Pancreas (tissue), 10 donors: ENCODE measurements around the gene EFNA5. TPM values are rescaled to one million over a fixed set of nuclear protein-coding genes. Genes with fewer than 3 reads are reported as not detected.

Experiments used
- ATAC-seq, 4 donors: fragments of 200-7000 bp; cut with Tn5 transposase; one replicate each; pipeline versions ENCODE4 v1.8.0 to v1.9.1; 2020; ENCODE audit warnings: mild to moderate bottlenecking in 4 of 4, moderate library complexity in 4 of 4
- DNase-seq, 6 donors: peaks; one replicate each; pipeline ENCODE4 v3.0.0-alpha.2; 2020
- FAIRE-seq: peaks from 2 replicates; lab custom pipeline; 2012; peaks lifted over from hg19 to GRCh38; lab: Jason Lieb, UNC
- H3K27ac ChIP-seq, 4 donors: fragments of 200-600 bp; sonication (generic); 1 replicate in 3 of 4; 2 replicates in 1 of 4; pipeline versions ENCODE4 v1.5.0 to v1.8.0; 2020
- H3K27me3 ChIP-seq, 4 donors: fragments of 200-600 bp; one replicate each; pipeline ENCODE4 v1.8.0; 2021
- H3K36me3 ChIP-seq, 3 donors: fragments of 200-600 bp; sonication (generic) in 1 of 3; one replicate each; pipeline versions ENCODE4 v1.5.0 to v1.8.0; 2020 to 2021
- H3K4me1 ChIP-seq, 3 donors: fragments of 200-600 bp; one replicate each; pipeline ENCODE4 v1.8.0; 2021
- H3K4me3 ChIP-seq, 4 donors: fragments of 200-600 bp; sonication (generic) in 2 of 4; one replicate each; pipeline versions ENCODE4 v1.5.0 to v1.8.0; 2020 to 2021
- H3K9me3 ChIP-seq, 4 donors: fragments of 200-600 bp; one replicate each; pipeline ENCODE4 v1.8.0; 2021
- CTCF ChIP-seq, 4 donors: fragments of 200-600 bp; sonication (generic) in 3 of 4; IDR thresholded peaks; one replicate each; pipeline versions ENCODE4 v1.5.0 to v1.8.0; 2021; ENCODE audit warnings: antibody characterized with exemption in 4 of 4
- WGBS, 2 donors: extraction: QIAGEN DNeasy Blood & Tissue Kit; methylation state at CpG; one replicate each; pipeline ENCODE4 v1.1.7; 2013; 5-methylcytosine and 5-hydroxymethylcytosine counted together
- intact Hi-C, 3 donors: fragments of 100-400 bp; cut with DNase I; formaldehyde crosslinking; loops; one replicate each; pipeline versions ENCODE4 v1.11.1 to v1.14.2; 2022
- polyA plus RNA-seq, 2 donors: library from polyadenylated mRNA; stranded (reverse); fragments of 200-250 nt; gene quantifications; one replicate each; pipeline ENCODE4 v1.2.3, GENCODE V29; 2013
- total RNA-seq, 6 donors: library from RNA; stranded (reverse); fragmentation: NEBNext Ultra II Directional in 4 of 6; extraction: Animal tissue kit (Norgen Biotek cat#: 25700) in 4 of 6; gene quantifications; one replicate each; pipeline versions ENCODE4 v1.2.1 to v1.2.4, GENCODE V29; 2021 to 2023
- donor health status: healthy with polysubstance abuse.
- donor health status: DM: no; HTN: no; CAD: no; lungs with moderate emphysema.
- donor health status: DM: no; HTN: no; CAD: no.
- donor health status: control.
- donor health status: control.
- donor health status: Bipolar disorder and iron deficiency.
- donor health status: DM: yes; HTN: yes; CAD: no.
- donor health status: DM: no; HTN: no; CAD: no.
- donor health status: DM: no; HTN: no; CAD: no.
- donor health status: DM: yes; HTN: yes; CAD: no.

Gene EFNA5
- total and polyA plus RNA-seq, 8 donors = 0.23 to 3.8 (median 2.1) TPM

- ATAC-seq = no peak
- 64 to 71% methylated on average over 4 of the region's 4 CpGs for WGBS, 2 donors
These were observed 248.2 kb downstream of the EFNA5 start for GRCh38 chr5:107422494-107422893.

GRCh38 chr5:107419498-107419897 lies 251.2 kb downstream of the EFNA5 start:
- WGBS, 2 donors = 47 to 70% methylated on average over 3 of the region's 3 CpGs
- H3K36me3 ChIP-seq = no peaks in the 10 kb centered on the region
- TF ChIP-seq CTCF (IDR thresholded peaks at IDR 0.05) = no peak
- DNase-seq (no peak), ATAC-seq (no peak), FAIRE-seq (no peak)
- intact Hi-C loops = no loop called here
- no peak overlapping the region for H3K27ac ChIP-seq
- no peaks in the 10 kb centered on the region for H3K9me3 ChIP-seq
- H3K4me1 ChIP-seq = no peaks in the 10 kb centered on the region
- H3K27me3 ChIP-seq = no peaks in the 10 kb centered on the region
- no peak overlapping the region for H3K4me3 ChIP-seq

More at GRCh38 chr5:107422494-107422893, 248.2 kb downstream of the EFNA5 start:
- DNase-seq (no peak), FAIRE-seq (no peak)
- no peak for TF ChIP-seq CTCF (IDR thresholded peaks at IDR 0.05)
- no peaks in the 10 kb centered on the region for H3K27me3 ChIP-seq
- intact Hi-C loops = no loop called here
- no peaks in the 10 kb centered on the region for H3K36me3 ChIP-seq
- H3K4me1 ChIP-seq = no peaks in the 10 kb centered on the region
- H3K27ac ChIP-seq = no peak overlapping the region
- H3K9me3 ChIP-seq = no peaks in the 10 kb centered on the region
- H3K4me3 ChIP-seq = no peak overlapping the region

GRCh38 chr5:107418902-107419301 lies 251.8 kb downstream of the EFNA5 start:
- TF ChIP-seq CTCF (IDR thresholded peaks at IDR 0.05) = no peak
- H3K36me3 ChIP-seq = no peaks in the 10 kb centered on the region
- no peak overlapping the region for H3K27ac ChIP-seq
- intact Hi-C loops = no loop called here
- H3K4me1 ChIP-seq = no peaks in the 10 kb centered on the region
- H3K4me3 ChIP-seq = no peak overlapping the region
- DNase-seq (no peak), ATAC-seq (no peak), FAIRE-seq (no peak)
- H3K27me3 ChIP-seq = no peaks in the 10 kb centered on the region
- no peaks in the 10 kb centered on the region for H3K9me3 ChIP-seq
- WGBS, 2 donors = 84 to 93% methylated on average over 2 of the region's 2 CpGs

GRCh38 chr5:107418071-107418470 lies 252.7 kb downstream of the EFNA5 start:
- DNase-seq (no peak), FAIRE-seq (no peak), ATAC-seq (peak in 1 of 4 donors; percentile 46)
- WGBS, 2 donors = 37 to 46% methylated on average over 2 of the region's 2 CpGs
- Histone ChIP-seq H3K9me3 (no peaks in the 10 kb centered on the region), H3K27me3 (no peaks in the 10 kb centered on the region), H3K27ac (no peak overlapping the region), H3K4me1 (no peaks in the 10 kb centered on the region), H3K4me3 (no peak overlapping the region), H3K36me3 (no peaks in the 10 kb centered on the region)
- TF ChIP-seq CTCF (IDR thresholded peaks at IDR 0.05) = no peak
- intact Hi-C loops = no loop called here

- 63 to 86% methylated on average over 1 of the region's 1 CpG for WGBS, 2 donors
- no peak overlapping the region for H3K4me3 ChIP-seq
- H3K4me1 ChIP-seq = no peaks in the 10 kb centered on the region
- no peaks in the 10 kb centered on the region for H3K9me3 ChIP-seq
- DNase-seq (no peak), FAIRE-seq (no peak), ATAC-seq (no peak)
- H3K27ac ChIP-seq = no peak overlapping the region
- no peaks in the 10 kb centered on the region for H3K36me3 ChIP-seq
- TF ChIP-seq CTCF (IDR thresholded peaks at IDR 0.05) = no peak
- intact Hi-C loops = no loop called here
- no peaks in the 10 kb centered on the region for H3K27me3 ChIP-seq
These were observed 255.0 kb downstream of the EFNA5 start for GRCh38 chr5:107415762-107416161.
